Fibroblast of pulmonary artery (primary cell): Measurements from ENCODE around the gene CEACAM1.
"Not testable (repeated sequence)": the region's sequence is repeated elsewhere in the genome, so short reads cannot be mapped to it uniquely, and the experiment has no call there.

Experiments
- DNase-seq: peaks from one replicate; pipeline ENCODE4 v3.0.0-alpha.2; 2010; ENCODE audit warnings: low read depth
- H3K4me3 ChIP-seq: replicated peaks from 2 replicates; pipeline ENCODE4 v1.5.1; 2011; ENCODE audit warnings: low read depth, mild to moderate bottlenecking, control low read depth, low read length, moderate library complexity
- TF ChIP-seq, protein P1 (sequence below): IDR thresholded peaks from 2 replicates; pipeline ENCODE4 v1.5.1; 2011; ENCODE audit warnings: mild to moderate bottlenecking, control low read depth, low read length, inconsistent platforms; ENCODE audit errors: missing control alignments

The CEACAM1 gene

DNA sequence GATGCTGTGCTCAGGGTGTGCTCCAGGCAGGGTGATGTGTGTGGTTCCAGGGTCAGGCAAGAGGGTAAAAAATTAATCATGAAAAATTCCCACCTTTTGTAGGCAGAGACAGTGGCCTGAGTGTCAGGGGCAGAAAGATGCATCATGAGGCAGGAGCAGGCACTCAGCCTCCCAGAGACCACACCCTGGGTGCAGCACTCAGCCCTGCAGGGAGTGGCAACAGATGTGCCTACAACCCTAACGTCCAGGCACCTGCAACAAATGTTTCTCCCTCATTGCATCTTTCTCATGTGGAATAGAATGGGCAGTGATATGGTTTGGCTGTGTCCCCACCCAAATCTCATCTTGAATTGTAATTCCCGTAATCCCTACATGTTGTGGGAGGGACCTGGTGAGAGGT, 19.6 kb upstream of the CEACAM1 start:
- no peak for DNase-seq
- H3K4me3 ChIP-seq, result no peak overlapping the region
- TF ChIP-seq, protein P1, sequence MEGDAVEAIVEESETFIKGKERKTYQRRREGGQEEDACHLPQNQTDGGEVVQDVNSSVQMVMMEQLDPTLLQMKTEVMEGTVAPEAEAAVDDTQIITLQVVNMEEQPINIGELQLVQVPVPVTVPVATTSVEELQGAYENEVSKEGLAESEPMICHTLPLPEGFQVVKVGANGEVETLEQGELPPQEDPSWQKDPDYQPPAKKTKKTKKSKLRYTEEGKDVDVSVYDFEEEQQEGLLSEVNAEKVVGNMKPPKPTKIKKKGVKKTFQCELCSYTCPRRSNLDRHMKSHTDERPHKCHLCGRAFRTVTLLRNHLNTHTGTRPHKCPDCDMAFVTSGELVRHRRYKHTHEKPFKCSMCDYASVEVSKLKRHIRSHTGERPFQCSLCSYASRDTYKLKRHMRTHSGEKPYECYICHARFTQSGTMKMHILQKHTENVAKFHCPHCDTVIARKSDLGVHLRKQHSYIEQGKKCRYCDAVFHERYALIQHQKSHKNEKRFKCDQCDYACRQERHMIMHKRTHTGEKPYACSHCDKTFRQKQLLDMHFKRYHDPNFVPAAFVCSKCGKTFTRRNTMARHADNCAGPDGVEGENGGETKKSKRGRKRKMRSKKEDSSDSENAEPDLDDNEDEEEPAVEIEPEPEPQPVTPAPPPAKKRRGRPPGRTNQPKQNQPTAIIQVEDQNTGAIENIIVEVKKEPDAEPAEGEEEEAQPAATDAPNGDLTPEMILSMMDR, result no peak

DNA sequence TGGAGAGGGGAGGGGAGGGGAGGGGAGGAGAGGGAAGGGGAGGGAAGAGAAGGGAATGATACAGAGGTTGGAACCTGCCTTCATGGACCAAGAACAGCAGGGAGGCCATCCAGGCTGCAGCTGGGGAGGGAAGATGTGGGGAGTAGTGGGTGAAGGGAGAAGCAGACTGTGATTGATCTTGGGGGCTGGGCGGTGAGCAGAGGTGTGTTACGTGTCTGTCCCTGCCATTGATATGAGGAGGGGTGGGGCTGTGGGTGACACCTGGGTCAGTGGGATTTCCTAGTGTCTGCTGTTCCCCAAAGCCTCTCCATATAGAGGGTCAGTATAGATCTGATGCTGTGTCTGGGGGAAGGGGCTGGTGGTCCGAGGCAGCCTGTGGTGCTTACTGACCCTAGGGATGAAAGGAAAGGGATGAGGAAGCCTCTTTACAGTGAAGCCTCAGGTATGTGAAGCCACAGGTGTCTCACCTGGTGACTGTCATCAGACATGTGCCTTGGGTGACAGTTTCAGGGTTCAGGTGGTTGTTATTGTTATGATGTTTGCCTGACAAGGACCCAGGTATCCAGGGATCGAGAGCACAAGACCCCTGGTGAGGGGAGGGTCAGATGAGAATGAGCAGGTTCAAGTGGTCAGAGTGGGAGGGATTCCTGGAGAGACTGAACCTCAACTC, 18.7 kb upstream of the CEACAM1 start:
- no peak overlapping the region for H3K4me3 ChIP-seq
- DNase-seq, result no peak
- TF ChIP-seq, protein P1, result no peak

DNA sequence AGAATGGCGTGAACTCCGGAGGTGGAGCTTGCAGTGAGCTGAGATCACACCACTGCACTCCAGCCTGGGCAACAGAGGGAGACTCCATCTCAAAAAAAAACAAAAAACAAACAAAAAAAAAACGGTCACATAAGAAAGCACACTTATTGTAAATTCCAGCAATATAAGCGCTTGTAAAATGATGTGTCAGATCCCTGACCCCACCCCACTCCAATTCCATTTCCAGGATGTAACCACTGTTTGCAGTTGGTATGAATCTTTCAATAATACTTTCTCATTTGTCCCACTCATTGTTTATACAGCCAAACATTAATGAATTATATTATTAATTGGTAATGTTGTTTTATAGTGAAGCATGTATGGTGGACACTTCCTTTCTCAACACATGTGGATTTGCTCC, 15.9 kb upstream of the CEACAM1 start:
- TF ChIP-seq, protein P1, result no peak
- no peak for DNase-seq
- H3K4me3 ChIP-seq, result no peak overlapping the region

DNA sequence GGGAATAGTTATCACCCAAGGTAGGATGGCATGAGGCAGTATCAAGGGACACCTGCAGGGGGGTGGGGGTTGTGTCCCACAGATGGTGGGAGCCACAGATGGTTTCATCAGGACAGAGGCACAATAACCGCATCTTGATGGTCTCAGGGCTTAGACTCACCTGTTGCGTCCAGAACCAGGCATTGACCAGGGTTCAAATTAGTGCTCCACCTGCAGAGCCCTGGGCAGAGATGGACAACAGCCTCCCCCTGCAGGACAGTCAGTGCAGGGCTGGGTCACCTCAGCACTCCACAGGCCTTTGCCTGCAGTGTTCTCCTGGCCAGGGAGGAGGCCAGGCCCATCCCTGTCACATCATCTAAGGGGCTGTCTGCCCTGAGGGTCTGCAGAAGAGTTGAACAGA, 14.5 kb upstream of the CEACAM1 start:
- DNase-seq, result no peak
- TF ChIP-seq, protein P1, result no peak
- no peak overlapping the region for H3K4me3 ChIP-seq

DNA sequence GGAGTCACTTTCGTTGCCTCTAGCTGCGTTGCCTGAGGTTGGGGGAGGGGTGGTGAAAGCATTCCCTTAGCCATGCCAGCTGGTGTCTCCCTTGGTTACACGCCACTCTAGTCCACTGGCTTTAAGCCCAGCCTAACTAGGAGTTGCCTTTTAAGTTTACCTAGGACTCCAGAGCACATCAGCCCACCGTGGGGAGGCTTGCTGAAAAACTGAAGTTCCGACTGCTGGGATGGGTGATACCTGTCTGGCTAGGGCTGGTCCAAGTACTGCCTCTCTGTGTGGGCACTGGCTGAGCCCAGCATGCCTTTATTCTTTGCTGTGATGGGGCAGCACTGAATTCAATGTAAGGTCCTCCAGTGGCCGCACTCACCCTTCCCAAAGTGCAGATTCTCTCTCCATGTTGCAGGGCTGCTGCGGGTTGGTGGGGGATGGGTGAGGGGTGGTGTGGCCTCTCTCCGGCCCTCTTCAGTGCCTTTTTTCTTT, 11.8 kb upstream of the CEACAM1 start:
- peak; percentile 33 for DNase-seq
- no peak overlapping the region for H3K4me3 ChIP-seq
- TF ChIP-seq, protein P1, result no peak

DNA sequence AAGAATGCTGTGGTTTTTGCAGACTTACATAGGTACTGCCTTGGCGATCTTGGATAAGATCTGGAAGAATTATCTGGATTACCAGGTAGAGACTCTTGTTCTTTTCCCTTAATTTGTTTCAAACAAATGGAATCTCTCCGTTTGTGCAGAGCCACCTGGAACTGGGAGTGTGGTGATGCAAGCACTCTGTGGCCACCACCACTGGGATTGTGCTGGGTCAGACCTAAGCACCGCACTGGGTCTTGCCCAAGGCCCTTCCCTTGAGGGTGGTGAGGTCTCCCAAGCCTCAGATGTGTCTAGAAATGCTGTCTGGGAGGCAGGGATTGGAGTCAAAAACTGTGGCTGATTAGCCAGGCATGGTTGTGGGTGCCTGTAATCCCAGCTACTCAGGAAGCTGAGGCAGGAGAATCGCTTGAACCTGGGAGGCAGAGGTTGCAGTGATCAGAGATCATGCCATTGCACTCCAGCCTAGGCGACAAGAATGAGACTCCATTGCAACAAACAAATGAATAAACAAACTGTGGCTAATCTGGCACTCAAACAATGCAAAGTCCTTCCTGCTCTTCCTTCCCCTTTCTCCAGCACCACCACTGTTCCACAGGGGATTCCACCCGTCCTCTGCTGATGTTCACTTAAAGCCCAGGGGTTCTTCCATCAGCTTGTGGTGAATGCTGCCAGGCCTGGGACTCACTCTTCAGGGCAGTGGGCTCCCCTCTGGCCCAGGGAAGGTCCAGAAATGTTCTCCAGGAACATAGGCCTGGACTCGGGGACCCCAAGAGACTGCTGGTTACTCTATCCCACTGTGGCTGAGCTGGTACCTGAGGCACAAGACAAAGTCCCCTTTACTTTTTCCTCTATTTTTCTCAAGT, 10.8 kb upstream of the CEACAM1 start:
- TF ChIP-seq, protein P1, result no peak
- no peak overlapping the region for H3K4me3 ChIP-seq
- DNase-seq, result no peak

DNA sequence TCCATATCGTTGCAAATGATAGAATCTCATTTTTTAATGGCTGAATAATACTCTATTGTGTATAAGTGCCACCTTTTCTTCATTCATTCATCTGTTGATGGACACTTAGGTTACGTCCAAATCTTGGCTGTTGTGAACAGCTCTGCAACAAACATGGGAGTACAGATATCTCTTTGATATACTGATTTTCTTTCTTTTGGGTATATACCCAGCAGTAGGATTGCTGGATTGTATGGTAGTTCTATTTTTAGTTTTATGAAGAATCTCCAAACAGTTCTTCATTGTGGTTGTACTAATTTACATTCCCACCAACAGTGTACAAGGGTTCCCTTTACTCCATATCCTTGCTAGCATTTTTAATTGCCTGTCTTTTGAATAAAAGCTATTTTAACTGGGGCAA, 7.0 kb upstream of the CEACAM1 start:
- H3K4me3 ChIP-seq, DNase-seq: not testable (repeated sequence)
